Neural cell (in vitro differentiated cells): Measurements from ENCODE around the gene HJV.

Experiments
- EP300 ChIP-seq: fragments of 450-650 bp; conservative IDR thresholded peaks from 2 replicates; pipeline ENCODE4 v1.6.1; 2014; ENCODE audit warnings: antibody characterized with exemption, mild to moderate bottlenecking, moderate library complexity; ENCODE audit not compliant: poor library complexity, severe bottlenecking
- EZH2 ChIP-seq: fragments of 200-600, 300-800 bp; shearing (Covaris generic), sonication (generic); IDR thresholded peaks from 2 replicates; pipeline ENCODE4 v1.6.1; 2014; ENCODE audit warnings: antibody characterized with exemption, low read length, borderline replicate concordance, mild to moderate bottlenecking; ENCODE audit not compliant: insufficient read depth, poor library complexity, severe bottlenecking
- POLR2AphosphoS5 ChIP-seq: IDR thresholded peaks from 2 replicates; pipeline ENCODE4 v1.6.1; 2012
- RAD21 ChIP-seq: fragments of 450-650 bp; conservative IDR thresholded peaks from 2 replicates; pipeline ENCODE4 v1.6.1; 2014; ENCODE audit warnings: antibody characterized with exemption, mild to moderate bottlenecking, moderate library complexity
- TF ChIP-seq, protein P1 (sequence below): fragments of 450-650 bp; IDR thresholded peaks from 2 replicates; pipeline ENCODE4 v1.5.1; 2014; ENCODE audit warnings: antibody characterized with exemption, mild to moderate bottlenecking, moderate library complexity; ENCODE audit not compliant: poor library complexity, severe bottlenecking
- TF ChIP-seq, protein P2 (sequence below): IDR thresholded peaks from 2 replicates; pipeline ENCODE4 v1.6.1; 2012; ENCODE audit warnings: borderline replicate concordance

DNA sequence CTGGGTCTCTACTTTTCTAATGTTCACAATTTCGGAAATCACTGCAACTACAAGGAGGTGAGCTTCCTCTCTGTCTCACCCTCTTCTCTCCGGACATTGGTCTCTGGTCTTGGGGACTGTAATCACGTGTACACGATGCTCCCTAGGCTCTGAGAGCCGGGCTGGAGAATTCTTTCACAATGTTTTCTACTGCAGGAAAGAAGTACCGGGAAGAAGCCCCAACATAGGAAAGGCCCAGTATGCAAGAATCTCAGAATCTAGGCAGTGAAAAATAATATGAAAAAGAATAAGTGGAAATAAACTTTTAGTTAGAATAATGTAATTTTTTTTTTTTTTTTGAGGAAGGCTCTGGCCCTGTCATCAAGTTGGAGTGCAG lies 13.5 kb upstream of the HJV start:
- TF ChIP-seq EP300 (no peak), POLR2AphosphoS5 (no peak), RAD21 (no peak), EZH2 (no peak)
- TF ChIP-seq, protein P1, sequence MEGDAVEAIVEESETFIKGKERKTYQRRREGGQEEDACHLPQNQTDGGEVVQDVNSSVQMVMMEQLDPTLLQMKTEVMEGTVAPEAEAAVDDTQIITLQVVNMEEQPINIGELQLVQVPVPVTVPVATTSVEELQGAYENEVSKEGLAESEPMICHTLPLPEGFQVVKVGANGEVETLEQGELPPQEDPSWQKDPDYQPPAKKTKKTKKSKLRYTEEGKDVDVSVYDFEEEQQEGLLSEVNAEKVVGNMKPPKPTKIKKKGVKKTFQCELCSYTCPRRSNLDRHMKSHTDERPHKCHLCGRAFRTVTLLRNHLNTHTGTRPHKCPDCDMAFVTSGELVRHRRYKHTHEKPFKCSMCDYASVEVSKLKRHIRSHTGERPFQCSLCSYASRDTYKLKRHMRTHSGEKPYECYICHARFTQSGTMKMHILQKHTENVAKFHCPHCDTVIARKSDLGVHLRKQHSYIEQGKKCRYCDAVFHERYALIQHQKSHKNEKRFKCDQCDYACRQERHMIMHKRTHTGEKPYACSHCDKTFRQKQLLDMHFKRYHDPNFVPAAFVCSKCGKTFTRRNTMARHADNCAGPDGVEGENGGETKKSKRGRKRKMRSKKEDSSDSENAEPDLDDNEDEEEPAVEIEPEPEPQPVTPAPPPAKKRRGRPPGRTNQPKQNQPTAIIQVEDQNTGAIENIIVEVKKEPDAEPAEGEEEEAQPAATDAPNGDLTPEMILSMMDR: no peak
- TF ChIP-seq, protein P2, sequence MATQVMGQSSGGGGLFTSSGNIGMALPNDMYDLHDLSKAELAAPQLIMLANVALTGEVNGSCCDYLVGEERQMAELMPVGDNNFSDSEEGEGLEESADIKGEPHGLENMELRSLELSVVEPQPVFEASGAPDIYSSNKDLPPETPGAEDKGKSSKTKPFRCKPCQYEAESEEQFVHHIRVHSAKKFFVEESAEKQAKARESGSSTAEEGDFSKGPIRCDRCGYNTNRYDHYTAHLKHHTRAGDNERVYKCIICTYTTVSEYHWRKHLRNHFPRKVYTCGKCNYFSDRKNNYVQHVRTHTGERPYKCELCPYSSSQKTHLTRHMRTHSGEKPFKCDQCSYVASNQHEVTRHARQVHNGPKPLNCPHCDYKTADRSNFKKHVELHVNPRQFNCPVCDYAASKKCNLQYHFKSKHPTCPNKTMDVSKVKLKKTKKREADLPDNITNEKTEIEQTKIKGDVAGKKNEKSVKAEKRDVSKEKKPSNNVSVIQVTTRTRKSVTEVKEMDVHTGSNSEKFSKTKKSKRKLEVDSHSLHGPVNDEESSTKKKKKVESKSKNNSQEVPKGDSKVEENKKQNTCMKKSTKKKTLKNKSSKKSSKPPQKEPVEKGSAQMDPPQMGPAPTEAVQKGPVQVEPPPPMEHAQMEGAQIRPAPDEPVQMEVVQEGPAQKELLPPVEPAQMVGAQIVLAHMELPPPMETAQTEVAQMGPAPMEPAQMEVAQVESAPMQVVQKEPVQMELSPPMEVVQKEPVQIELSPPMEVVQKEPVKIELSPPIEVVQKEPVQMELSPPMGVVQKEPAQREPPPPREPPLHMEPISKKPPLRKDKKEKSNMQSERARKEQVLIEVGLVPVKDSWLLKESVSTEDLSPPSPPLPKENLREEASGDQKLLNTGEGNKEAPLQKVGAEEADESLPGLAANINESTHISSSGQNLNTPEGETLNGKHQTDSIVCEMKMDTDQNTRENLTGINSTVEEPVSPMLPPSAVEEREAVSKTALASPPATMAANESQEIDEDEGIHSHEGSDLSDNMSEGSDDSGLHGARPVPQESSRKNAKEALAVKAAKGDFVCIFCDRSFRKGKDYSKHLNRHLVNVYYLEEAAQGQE: no peak
